DOHH2 (cell line): ENCODE measurements around the gene CST1.

ENCODE experiments used
- CTCF ChIP-seq: fragments of 200-600 bp; sonication (generic); IDR thresholded peaks from one replicate; pipeline ENCODE4 v1.5.1; 2014; ENCODE audit warnings: antibody characterized with exemption, mild to moderate bottlenecking, low read depth, low read length; ENCODE audit not compliant: poor library complexity, severe bottlenecking
- EZH2phosphoT487 ChIP-seq: fragments of 200-600 bp; sonication (generic); IDR thresholded peaks from 2 replicates; pipeline ENCODE4 v1.6.1; 2017; ENCODE audit warnings: borderline replicate concordance, mild to moderate bottlenecking, antibody characterized with exemption, low read length, moderate library complexity, mixed read lengths

GRCh38 chr20:23766531-23766930 is 15.8 kb upstream of the CST1 start:
- no peak for TF ChIP-seq CTCF
- TF ChIP-seq EZH2phosphoT487: no peak
